NB4 (cell line): ENCODE measurements around the gene TBX5.

Source experiments
- POLR2A ChIP-seq: IDR thresholded peaks from 2 replicates; pipeline ENCODE4 v1.6.1; 2011; ENCODE audit warnings: mild to moderate bottlenecking; ENCODE audit not compliant: insufficient read length; ENCODE audit errors: extremely low read depth
- TF ChIP-seq, protein P1 (sequence below): IDR thresholded peaks from one replicate; pipeline ENCODE4 v1.5.1; 2012; ENCODE audit warnings: low read depth, low read length

- TF ChIP-seq, protein P1, sequence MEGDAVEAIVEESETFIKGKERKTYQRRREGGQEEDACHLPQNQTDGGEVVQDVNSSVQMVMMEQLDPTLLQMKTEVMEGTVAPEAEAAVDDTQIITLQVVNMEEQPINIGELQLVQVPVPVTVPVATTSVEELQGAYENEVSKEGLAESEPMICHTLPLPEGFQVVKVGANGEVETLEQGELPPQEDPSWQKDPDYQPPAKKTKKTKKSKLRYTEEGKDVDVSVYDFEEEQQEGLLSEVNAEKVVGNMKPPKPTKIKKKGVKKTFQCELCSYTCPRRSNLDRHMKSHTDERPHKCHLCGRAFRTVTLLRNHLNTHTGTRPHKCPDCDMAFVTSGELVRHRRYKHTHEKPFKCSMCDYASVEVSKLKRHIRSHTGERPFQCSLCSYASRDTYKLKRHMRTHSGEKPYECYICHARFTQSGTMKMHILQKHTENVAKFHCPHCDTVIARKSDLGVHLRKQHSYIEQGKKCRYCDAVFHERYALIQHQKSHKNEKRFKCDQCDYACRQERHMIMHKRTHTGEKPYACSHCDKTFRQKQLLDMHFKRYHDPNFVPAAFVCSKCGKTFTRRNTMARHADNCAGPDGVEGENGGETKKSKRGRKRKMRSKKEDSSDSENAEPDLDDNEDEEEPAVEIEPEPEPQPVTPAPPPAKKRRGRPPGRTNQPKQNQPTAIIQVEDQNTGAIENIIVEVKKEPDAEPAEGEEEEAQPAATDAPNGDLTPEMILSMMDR = no peak
- no peak for TF ChIP-seq POLR2A
Observed at GRCh38 chr12:114344831-114345230, 61.1 kb downstream of the TBX5 start.
